Regular cardiac myocyte (primary cell): ENCODE data around the gene MAML1. TPM values are rescaled to one million over a fixed set of nuclear protein-coding genes. Genes with fewer than 3 reads are reported as not detected.

ENCODE experiments used
- total RNA-seq: library from RNA; depleted of rRNA; stranded (reverse); fragments of >200 nt; gene quantifications from 2 replicates; pipeline ENCODE4 v1.2.3, GENCODE V29; 2014

The MAML1 gene
- total RNA-seq = 3.4 and 6.5 TPM in 2 replicates

GRCh38 chr5:179732412-179732917 lies at the start of gene MAML1:
Gene MAML1, plus strand, starts transcription at chr5:179732822. Its CDS starts 291 bp downstream, at chr5:179733113.

GRCh38 chr5:179698935-179699615 lies 33.5 kb upstream of the MAML1 start, which contains the start of gene CANX:
Gene CANX, plus strand, starts transcription at chr5:179698967. Its CDS starts 6,715 bp downstream, at chr5:179705682.

GRCh38 chr5:179793468-179794139 lies 61.0 kb downstream of the MAML1 start, which contains the start of gene LTC4S:
Gene LTC4S, plus strand, starts transcription at chr5:179793986. Its CDS starts 95 bp downstream, at chr5:179794081.

GRCh38 chr5:179806250-179807048 lies 73.8 kb downstream of the MAML1 start, which contains the start of gene MGAT4B:
Gene MGAT4B, minus strand, starts transcription at chr5:179806866. Its CDS starts 283 bp downstream, at chr5:179806583.

GRCh38 chr5:179820483-179821297 lies 88.1 kb downstream of the MAML1 start, which contains the start of gene SQSTM1:
Gene SQSTM1, plus strand, starts transcription at chr5:179820905. Its CDS starts 32 bp downstream, at chr5:179820937.

Other genes starting within 250 kb of the MAML1 start
- 46.4 and 58.1 TPM in 2 replicates for gene RUFY1, start 182.3 kb upstream of the MAML1 start, total RNA-seq
- 509 and 722 TPM in 2 replicates for gene HNRNPH1, start 109.2 kb upstream of the MAML1 start, total RNA-seq
- not detected in 2 replicates for gene CBY3, start 51.8 kb upstream of the MAML1 start, total RNA-seq
- 957 and 1,184 TPM in 2 replicates for gene CANX, start 33.9 kb upstream of the MAML1 start, total RNA-seq
- 0.19 and 1.4 TPM in 2 replicates for gene LTC4S, start 61.2 kb downstream of the MAML1 start, total RNA-seq
- gene MGAT4B, start 74.0 kb downstream of the MAML1 start, total RNA-seq = 106 and 125 TPM in 2 replicates
- 256 and 857 TPM in 2 replicates for gene SQSTM1, start 88.1 kb downstream of the MAML1 start, total RNA-seq
- 11.9 and 17.2 TPM in 2 replicates for gene MRNIP, start 126.0 kb downstream of the MAML1 start, total RNA-seq
- gene TBC1D9B, start 175.1 kb downstream of the MAML1 start, total RNA-seq = 54.1 and 58.9 TPM in 2 replicates